Stimulated activated CD4-positive, alpha-beta T cell treated with anti-CD3 and anti-CD28 coated beads, Interleukin-12 subunit alpha, Interleukin-12 subunit beta, amount 100 ng/mL, for 4 hours (primary cell): ENCODE measurements around the gene CARM1.
A peak's percentile ranks its signal among the peaks of the same experiment; 100 is the strongest.
"Not testable (repeated sequence)": the region's sequence is repeated elsewhere in the genome, so short reads cannot be mapped to it uniquely, and the experiment has no call there.

Experiments
- DNase-seq: peaks from one replicate; pipeline ENCODE4 v3.0.0-alpha.2; 2020

The CARM1 gene

DNA sequence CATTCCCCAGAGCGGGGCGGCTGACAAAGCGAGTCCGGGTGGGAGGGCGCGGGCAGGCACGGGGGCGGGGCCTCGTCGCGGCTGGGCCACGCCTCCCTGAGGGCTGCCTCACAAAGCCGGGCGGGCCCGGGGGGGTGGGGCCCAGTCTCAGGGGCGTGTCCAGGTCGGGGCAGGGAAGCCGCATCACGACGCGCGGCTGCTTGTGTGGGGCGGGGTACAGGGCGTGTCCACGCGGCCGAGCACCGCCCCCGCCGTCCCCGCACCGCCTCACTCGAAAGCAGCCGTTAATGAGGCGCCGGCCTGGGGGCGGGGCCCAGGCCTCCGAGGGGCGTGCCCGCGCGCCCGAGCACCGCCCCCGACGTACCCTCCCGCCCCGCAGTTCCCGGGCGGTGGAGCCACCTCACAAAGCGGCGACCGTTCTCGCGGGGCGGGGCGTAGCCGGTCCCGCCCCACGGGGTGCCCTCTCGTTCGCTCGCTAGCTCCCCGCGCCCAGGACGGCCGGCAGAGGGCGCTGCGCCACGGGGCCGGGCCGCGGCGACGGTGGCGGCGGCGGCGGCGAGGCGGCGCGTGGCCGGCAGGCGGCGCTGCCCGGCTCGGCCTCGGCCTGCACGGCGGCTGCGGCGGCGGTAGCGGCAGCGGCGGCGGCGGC is at the start of gene CARM1:
Gene CARM1 (plus strand): TSS at position 599 of the 649 bp plus-strand sequence. CDS start 150 bp downstream, outside the sequence.
- peak; percentile 99 for DNase-seq

DNA sequence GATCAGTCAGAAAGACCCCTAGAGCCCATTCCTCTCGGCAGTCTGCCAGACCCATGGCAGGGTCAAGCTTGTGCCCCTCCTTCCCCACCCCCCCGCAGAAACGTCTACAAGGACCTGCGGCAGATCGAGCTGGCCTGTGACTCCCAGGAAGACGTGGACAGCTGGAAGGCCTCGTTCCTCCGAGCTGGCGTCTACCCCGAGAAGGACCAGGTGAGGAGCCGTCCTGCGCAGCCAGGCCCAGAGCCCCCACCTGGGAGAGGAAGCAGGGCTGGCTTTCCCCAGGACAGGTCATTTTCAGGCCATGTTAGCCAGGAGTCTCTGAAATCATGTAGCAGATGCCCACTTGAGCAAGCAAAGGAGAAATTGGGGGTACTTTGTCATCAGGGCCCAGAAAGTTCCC is 47.7 kb upstream of the CARM1 start:
- DNase-seq, result no peak

DNA sequence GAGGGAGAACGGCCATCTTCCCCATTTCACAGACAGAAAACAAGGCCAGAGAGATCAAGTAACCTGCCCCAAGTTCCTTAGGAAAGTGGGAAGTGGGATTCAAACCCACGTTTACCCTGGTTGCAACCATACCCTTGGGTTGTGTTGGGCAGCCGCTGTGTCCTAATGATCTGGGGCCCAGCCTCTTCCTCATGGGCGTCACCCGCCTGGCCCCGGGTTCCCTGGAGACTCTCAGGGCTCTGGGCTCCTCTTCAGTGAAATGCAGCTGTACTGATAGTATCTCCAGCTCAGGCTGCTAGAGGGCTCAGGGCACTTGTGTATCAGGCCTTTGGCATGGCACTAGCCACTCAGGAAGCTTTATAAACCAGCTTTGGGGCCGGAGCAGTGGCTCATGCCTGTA is 45.1 kb upstream of the CARM1 start:
- no peak for DNase-seq

DNA sequence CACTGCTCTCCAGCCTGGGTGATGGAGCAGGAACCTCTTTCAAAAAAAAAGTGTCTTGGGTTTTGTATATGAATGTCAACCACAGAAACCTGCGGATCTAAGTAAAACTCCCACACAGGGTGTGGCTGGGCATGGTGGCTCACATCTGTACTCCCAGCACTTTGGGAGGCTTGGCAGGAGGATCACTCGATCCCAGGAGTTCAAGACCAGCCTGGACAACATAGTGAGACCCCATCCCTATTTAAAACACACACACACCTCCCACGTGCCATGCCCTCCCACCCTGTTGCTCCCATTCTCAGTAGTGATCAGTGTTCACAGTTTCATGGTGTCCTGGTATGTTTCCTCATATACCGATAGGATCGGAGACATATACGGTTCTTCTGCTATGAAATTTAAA is 44.5 kb upstream of the CARM1 start:
- no peak for DNase-seq

DNA sequence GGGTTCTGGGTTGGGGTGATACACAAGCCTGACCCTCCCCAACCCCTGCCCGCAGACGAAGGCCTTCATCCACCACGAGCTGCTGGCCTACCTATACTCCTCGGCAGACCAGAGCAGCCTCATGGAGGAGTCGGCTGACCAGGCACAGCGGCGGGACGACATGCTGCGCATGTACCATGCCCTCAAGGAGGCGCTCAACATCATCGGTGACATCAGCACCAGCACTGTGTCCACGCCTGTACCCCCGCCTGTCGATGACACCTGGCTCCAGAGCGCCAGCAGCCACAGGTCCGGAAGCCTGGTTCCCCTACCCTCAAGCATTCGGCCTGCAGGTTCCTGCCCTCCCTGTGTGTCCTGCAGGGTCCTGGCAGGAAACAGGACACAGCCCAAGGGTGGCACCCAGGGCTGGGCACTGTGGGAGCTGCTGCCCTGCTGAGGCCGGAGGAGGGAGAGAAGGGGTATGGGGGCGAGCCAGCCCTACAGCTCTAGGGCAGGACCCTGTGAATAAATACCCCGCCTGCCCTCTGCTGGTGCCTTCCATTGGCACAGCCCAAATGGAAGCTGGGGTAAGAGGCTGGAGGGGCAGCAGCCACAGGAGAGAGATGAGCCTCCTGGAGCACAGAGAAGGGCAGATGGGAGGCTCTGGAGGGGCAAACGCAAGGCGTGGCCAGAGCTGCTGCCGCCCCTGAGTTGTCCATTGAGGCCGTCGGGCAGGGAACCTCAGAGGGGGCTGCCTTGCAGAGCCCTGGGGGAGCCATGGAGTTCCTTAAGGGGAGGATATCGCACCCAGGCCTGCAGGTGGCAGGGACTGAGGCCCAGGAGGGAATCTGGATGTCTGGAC is 42.2 kb upstream of the CARM1 start:
- DNase-seq, result no peak

DNA sequence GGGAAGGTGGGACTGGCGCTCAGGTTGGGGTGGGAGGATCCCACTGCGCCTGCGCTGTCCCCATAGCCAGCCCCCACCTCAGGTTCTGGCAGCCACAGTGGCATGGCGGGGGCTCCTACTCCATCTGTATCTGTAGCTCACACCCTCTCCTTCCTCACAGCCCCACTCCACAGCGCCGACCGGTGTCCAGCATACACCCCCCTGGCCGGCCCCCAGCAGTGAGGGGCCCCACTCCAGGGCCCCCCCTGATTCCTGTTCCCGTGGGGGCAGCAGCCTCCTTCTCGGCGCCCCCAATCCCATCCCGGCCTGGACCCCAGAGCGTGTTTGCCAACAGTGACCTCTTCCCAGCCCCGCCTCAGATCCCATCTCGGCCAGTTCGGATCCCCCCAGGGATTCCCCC is 41.4 kb upstream of the CARM1 start:
- no peak for DNase-seq

DNA sequence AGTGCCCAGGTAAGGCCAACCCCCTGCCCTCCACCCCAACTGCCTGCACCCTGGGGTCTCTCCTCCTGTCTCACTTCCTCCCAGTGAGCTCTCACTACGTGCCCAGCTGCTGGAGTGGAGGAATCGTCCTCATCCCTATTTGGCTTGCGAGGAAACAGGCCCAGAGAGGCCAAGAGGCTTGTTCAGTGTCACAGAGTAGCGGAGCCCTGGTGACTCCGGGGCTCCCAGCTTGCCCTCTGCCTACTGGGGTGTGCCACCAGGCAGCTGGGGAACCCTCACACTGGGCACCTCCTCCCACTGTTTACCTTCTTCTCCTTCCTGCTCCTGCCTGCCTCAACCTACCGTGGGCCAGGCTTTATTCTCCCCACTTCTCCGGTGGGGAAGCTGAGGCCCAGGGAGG is 41.0 kb upstream of the CARM1 start:
- DNase-seq, result no peak

DNA sequence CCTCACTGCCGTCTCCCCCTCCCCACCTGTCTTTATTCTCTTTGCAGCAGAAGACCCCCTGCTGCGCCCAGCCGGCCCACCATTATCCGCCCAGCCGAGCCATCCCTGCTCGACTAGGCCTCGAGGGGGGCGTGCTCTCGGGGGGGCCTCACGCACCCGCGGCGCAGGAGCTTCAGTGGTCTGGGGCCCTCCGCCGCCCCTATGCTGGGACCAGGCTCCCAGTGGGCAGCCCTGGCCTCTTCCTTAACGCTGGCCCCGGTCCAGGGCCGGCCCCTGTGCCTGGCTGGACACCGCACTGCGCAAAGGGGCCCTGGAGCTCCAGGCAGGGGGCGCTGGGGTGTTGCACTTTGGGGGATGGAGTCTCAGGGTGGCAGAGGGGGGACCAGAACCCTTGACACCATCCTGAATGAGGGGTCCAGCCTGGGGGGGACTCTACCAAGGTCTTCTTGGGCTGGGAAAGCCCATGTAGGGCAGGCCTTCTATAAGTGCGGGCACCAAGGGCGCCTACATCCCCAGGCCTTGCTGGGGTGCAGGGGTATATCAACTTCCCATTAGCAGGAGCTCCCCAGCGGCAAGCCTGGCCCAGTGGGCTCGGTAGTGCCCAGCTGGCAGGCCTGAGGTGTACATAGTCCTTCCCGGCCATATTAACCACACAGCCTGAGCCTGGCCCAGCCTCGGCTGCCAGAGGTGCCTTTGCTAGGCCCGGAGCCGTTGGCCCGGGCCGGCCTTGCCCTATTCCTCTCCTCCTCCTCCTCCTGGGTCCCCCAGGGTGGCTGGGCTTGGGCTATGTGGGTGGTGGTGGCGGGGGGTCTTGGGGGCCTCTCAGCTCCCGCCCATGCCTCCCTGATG is 40.2 kb upstream of the CARM1 start:
- no peak for DNase-seq

DNA sequence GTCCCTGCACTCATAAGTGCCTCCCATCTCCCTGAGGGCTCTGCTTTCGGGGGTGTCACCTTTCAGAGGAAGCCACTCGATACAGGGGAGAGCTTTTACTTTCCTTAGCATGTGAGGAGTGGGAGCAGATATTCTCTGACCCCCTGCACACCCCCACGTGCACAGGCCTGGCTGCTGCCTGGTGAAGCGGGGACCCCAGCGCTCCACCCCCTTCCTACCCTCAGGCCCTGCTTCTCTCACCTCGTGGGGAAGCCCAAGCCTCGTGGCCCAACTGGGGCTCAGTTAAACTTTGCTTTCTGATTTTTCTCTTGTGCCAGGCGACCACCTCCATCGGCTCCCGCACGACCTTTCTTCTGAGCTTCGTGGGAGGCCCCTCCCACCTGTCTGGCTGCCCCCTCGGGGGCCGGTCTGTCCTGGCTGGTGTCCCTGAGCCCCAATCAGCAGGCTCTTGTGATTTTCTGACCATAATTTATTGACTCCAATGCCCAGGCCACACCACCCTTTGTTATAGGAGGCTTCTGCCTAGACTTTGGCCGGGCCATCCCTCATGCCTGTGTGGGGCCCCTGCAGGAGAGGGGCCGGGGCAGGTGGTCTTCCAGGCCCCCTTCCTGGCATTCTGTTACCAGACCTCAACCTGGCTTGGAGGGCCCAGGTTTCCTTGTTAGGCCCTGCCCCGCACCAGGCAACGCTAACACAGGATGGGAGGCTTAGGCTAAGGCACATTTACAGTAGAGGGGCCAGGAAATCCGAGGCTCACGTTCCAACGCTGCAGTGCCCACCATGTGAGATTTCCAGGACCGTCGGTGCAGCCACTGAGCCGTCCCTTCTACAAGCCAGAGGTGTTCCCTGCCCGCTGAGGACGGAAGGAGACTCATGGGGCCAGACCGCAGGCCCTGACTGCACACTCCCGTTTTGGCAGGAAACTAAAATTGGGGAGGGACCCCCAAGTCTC is 39.1 kb upstream of the CARM1 start:
- DNase-seq, result no peak

DNA sequence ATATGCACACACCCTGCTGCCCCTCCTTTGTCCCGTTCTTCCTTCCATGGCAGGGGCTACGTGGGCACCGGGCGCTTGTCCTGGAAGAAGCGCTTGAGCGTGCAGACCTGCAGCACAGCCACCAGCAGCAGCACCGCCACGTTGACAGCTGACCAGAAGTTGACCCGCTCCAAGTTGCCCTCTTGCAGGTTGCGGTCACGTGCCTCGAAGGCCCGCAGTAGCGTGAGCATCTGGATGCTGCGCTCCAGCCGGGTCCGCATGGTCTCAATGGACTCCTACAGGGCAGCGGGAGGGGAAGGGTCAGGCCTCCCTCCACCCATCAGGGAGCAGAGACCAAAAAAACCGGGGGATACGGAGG is 38.4 kb upstream of the CARM1 start:
- DNase-seq, result no peak

DNA sequence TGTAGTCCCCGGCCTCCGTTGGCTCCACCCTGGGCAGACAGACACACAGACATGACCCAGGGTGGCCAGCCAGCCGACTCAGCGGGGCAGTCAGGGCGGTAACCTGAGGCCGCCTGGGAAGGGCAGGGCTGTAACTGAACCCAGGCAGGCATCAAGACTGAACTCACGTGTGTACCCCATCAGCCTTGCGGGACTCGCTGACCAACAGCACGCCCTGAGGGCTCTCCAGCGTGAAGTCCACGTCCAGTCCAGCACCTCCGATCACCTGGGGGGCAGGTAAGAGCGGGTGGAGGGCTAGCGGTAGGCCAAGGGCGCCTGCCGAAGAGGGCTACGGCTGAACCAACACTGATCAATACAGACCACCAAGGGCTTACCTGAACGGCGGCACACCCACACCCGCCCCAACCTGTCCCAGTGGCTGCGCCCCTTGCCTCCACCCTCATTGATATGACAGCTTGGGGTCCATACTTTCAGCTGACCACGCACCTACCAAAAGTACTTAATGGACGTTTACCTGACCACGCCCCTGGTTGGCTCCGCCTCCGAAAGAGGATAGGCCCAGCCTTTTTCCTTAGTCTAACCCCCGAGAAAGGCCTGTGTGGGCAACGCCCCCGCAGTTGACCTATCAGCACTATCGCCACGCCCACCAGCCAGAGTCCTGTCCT is 36.1 kb upstream of the CARM1 start:
- DNase-seq, result no peak

DNA sequence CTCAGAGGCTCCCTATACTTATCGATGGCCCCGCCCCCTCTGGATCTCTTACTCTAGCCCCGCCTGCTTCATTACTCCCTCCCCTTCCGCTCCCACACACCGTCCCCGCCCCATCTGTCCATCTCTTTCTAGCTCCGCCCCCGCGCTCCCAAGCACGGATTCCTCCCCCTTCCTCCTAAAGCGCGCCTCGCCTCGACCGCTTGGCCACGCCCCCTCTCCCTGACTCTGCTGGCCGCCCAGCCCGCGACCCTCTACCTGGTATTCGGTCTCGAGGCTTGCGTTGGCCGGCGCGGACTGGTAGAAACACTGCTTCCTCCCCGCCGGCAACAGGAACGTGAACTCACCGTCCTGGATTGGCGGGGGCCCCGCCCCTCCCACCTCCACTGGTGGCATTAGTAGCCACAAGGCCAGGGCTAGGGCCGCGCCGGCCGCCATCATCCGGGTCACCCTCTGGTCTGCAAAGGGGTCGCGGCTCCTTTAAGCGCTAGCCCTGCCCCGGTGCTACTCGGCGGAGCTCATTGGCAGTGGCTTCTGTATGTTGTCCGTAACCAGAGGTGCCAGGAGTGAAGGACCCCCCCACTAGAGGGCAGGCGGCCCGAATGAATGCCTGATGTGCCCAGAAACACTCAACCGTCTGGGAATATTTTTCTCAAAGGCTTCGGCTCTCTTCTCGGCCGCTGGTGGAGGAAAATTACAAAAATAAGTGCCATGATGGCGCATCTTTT is 35.4 kb upstream of the CARM1 start, which contains the start of gene TMED1:
Gene TMED1 (minus strand): TSS at position 459 of the 725 bp plus-strand sequence. CDS start 21 bp downstream, at position 438.
- DNase-seq, result peak; percentile 94

DNA sequence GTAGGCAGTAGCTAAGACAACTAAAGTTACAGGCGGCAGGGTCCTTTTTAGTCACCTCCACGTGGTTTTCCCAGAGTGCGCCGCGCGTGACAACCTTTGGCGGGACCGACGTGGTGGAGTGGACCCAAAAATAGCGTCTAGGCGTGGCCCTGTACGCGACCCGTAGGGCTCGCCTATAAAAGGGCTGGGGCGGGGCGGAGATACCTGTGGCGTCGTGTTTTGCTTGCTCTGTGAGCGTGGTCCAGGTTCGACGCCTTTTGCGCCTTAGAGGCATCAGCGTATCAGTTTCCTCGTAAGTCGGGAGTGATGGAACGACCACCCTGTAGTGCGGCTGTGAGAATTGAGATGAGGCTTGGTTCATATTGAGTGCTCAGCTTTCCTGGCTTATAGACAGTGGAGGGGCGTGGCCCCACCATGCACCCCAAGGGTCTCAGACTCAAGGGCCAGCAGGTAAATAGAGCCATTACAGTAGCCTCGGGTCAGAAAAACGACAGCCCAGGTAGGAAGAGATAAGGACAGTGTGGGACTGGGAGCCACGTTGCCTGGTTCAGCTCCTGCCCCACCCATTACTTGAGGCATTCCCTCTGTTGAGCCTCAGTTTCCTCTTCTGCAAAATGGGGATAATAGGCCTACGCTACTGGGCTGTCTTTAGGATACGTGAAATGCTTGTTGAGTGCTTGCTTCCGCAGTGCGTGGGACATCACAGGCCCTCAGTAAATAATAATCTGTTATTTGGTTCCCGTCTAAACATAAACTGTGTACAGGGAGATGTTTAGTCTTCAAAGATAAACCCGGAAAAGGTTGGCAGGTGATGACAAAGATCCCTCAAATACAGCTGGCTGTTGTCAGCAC is 34.6 kb upstream of the CARM1 start:
- DNase-seq, result peak; percentile 75

DNA sequence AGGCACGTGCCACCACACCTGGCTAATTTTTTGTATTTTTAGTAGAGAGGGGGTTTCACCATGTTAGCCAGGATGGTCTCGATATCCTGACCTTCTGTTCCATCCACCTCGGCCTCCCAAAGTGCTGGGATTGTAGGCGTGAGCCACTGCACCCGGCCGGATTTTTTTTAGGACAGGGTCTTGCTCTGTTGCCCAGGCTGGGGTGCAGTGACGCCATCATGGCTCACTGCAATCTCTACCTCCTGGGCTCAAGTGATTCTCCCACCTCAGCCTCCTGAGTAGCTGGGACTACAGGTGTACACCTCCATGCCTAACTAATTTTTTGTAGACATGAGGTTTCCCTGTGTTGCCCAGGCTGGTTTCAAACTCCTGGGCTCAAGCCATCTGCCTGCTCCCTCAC is 33.7 kb upstream of the CARM1 start:
- not testable (repeated sequence) for DNase-seq

DNA sequence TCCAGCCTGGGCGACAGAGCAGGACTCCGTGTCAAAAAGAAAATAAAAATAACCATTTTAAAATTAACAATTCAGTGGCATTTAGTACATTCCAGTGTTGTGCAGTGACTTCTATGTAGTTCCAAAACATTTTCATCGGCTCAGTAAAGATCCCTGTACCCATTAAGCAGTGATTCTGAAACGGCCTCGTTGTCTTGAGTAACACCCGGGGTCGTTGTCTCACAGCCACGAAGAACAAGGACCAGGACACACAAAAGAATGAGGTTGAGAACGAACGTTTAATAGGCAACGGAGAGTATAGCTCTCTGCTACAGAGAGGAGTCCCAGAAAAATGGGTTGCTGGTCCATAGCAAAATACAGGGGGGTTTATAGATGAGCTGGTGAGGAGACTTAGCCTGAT is 33.0 kb upstream of the CARM1 start:
- no peak for DNase-seq

DNA sequence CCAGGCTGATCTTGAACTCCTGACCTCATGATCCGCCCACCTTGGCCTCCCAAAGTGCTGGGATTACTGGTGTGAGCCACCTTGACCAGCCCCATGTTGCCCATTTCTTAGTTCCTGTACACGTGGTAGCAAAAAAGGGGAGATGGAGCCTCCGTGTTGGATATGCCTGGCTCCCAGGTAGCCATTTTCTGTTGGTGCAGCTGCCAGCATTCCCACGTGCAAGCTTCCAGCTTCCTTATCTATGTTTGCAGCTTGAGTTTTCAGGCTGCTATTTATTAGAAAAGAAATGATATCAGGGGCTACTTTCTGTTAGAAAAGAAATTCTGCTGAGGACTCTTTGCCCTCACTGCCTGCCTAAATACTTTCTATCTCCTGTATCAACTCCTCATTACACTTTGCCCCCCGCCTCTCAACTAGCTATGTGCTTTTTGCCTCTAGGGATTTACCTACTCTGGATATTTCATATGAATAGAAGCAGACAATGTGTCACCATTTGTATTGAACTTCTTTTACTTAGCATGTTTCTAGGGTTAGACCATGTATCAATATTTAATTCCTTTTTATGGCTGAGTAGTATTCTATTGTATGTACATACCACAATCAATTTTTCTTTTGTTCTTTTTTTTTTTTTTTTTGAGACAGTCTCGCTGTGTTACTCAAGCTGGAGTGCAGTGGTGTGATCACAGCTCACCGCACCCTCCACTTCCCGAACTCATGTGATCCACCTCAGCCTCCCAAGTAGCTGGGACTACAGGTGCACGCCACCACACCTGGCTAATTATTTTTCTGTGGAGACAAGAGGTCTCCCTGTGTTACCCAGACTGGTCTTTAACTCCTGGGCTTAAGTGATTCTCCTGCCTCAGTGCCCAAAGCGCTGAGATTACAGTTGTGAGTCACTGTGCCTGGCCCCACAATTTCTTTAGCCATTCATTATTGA is 32.0 kb upstream of the CARM1 start:
- DNase-seq, result no peak

DNA sequence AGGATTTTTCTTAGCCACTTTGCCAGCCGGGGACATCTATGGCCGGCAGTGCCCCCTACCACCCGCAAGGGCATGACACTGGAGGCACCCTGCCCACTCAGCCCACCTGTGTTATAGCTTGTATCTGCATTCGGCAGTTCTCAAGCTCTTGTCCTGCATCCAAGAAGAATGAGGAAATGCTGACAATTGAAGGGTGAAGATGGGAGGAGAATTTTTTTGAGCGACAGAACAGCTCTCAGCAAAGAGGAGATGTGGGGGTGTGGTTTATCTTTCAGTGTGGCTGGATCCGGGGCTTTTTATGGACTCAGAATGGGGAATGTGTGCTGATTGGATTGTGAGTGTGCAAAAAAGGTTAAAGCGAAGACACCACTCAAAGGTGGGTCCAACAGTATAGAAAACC is 28.6 kb upstream of the CARM1 start:
- no peak for DNase-seq

DNA sequence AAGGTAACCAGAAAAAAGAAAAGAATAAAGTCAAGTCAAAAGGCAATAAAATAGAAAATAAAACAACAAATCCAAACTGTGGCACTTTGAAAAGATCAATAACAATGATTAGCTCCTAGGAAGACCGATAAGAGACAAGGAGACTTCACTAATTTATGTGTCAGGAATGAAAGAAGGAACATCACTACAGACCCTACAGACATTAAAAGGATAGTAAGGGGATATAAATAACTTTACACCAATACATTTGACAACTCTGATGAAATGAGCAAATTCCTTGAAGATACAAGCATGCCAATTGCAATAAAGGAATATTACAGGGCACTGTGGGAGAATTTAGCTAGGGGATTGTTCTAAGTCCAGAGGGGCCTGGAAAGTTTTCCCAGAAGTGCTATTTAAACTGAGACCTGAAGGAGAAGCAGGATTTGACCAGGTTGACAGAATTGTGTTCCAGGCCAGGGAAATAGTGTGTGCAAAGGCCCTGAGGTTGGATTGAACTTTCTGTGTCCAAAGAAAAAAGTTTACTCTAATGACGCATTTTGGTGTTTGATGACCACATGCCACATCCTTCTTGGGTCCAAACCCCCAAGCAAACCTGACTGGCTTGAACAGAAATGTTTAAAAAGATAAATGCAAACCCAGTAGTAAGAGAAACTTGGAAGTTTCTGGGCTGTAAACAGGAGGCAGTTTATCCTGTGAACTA is 24.7 kb upstream of the CARM1 start:
- DNase-seq, result no peak
